Measurements from ENCODE around the gene SLC29A3. TPM values are rescaled to one million over a fixed set of nuclear protein-coding genes. Genes with fewer than 3 reads are reported as not detected.

The SLC29A3 gene
- polyA plus RNA-seq, 3 donors = 9.7 to 28.4 (median 16.6) TPM

DNA sequence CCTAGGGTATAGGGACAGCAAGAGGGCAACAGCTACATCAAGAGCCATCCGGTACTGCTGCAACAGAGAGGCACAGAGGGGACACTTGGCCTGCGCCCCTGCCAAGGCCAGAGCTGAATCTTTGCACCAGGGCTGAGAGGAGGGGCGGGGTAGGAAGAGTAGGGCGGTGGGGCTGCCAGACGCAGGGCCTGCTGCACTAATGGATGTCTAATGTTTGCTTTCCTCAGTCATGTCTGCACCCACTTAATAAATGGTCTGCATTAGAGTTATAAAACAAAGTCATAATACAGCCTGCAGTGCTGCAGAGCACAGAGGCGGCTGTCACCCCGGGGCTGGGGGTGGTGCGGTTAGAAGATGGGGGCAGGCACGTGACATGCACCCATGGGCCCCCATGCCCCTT lies 42.2 kb upstream of the SLC29A3 start:
- H3K9me3 ChIP-seq (replicated peaks in 1 of 2; ENCODE audit: control insufficient read depth in 1 of 2, insufficient read depth in 1 of 2, low read length in 2 of 2) = no peaks in the 10 kb centered on the region
- H3K4me3 ChIP-seq (replicated peaks in 1 of 3; ENCODE audit: low read depth in 2 of 3, low read length in 3 of 3) = no peak overlapping the region
- Mint-ChIP-seq H3K27ac (peak overlapping the region in 1 of 7 donors; percentile 16), H3K4me3 (no peak overlapping the region), H3K4me1 (peaks cover 36% of the 10 kb centered on the region), H3K36me3 (no peaks in the 10 kb centered on the region), H3K27me3 (ENCODE audit: low read depth in 3 of 3) (peaks cover 0 to 4% (median 0%) of the 10 kb centered on the region in 3 donors), H3K9me3 (peaks cover 0 to 2% (median 0%) of the 10 kb centered on the region in 7 donors)
- H2AFZ ChIP-seq (ENCODE audit: insufficient read depth, low read depth, low read length, poor library complexity, severe bottlenecking) = no peak overlapping the region
- no peaks in the 10 kb centered on the region for H4K20me1 ChIP-seq (ENCODE audit: insufficient read depth, low read length)
- intact Hi-C loops (cut with micrococcal nuclease) = no loop called here
- DNase-seq = no peak
- no peaks in the 10 kb centered on the region for H3K79me2 ChIP-seq (ENCODE audit: insufficient read depth, low read length)
- no peak overlapping the region for H3K27ac ChIP-seq (ENCODE audit: low read depth in 1 of 2, low read length in 2 of 2)
- no peak overlapping the region for H3K4me2 ChIP-seq (replicated peaks; ENCODE audit: extremely low read depth, low read length, poor library complexity, severe bottlenecking)
- H3K4me1 ChIP-seq (ENCODE audit: control insufficient read depth in 1 of 2, insufficient read depth in 2 of 2, low read length in 2 of 2) = peaks cover 34 to 44% of the 10 kb centered on the region in 2 donors
- TF ChIP-seq, protein P1, sequence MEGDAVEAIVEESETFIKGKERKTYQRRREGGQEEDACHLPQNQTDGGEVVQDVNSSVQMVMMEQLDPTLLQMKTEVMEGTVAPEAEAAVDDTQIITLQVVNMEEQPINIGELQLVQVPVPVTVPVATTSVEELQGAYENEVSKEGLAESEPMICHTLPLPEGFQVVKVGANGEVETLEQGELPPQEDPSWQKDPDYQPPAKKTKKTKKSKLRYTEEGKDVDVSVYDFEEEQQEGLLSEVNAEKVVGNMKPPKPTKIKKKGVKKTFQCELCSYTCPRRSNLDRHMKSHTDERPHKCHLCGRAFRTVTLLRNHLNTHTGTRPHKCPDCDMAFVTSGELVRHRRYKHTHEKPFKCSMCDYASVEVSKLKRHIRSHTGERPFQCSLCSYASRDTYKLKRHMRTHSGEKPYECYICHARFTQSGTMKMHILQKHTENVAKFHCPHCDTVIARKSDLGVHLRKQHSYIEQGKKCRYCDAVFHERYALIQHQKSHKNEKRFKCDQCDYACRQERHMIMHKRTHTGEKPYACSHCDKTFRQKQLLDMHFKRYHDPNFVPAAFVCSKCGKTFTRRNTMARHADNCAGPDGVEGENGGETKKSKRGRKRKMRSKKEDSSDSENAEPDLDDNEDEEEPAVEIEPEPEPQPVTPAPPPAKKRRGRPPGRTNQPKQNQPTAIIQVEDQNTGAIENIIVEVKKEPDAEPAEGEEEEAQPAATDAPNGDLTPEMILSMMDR (IDR thresholded peaks at IDR 0.05) = no peak
- no peaks in the 10 kb centered on the region for H3K27me3 ChIP-seq (ENCODE audit: control insufficient read depth in 2 of 2, insufficient read depth in 2 of 2, low read length in 2 of 2)
- WGBS (ENCODE audit: insufficient coverage) = 83% methylated on average over 8 of the region's 9 CpGs
- H3K9ac ChIP-seq (ENCODE audit: insufficient read depth, low read length, poor library complexity, severe bottlenecking) = no peak overlapping the region
- H3K36me3 ChIP-seq (replicated peaks in 1 of 2; ENCODE audit: control insufficient read depth in 1 of 2, insufficient read depth in 2 of 2, low read length in 2 of 2) = no peaks in the 10 kb centered on the region

DNA sequence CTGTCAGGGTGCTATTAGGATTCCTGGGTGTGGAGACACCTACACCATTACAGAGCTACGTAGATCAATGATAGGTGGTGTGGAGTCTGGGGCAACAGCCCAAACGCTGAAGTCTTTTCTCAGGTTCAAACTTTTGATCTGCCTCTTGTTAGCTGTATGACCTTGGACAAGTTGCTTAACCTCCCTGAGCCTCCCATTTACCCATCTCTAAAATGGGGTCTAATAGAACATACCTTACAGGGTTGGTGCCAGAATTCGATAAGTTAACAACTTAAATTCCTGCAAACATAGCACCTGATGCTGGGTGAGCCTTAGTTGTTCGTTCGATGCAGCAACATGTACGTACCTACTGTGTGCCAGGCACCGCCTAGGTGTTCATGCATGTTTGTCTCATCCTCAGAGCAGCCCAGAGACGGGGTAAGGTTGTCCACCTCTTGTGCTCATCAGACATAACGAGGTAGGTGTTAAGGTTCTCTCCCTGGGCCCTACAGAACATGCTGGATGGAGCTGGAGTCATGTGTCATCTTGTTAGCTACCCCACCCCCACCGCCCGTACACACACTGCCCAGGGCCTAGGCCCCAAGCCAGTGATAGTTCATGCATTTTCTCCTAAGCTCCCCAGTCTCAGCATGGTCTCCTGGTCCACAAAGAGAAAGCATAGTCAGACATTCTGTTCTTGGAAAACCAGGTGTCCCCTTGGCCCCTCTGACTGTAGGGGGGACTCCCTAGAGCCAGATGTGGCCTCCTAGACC lies 41.0 kb upstream of the SLC29A3 start:
- H3K9me3 ChIP-seq (replicated peaks in 1 of 2; ENCODE audit: control insufficient read depth in 1 of 2, insufficient read depth in 1 of 2, low read length in 2 of 2) = no peaks in the 10 kb centered on the region
- no peak for DNase-seq
- intact Hi-C loops (cut with micrococcal nuclease) = no loop called here
- peaks cover 26 to 35% of the 10 kb centered on the region in 2 donors for H3K4me1 ChIP-seq (ENCODE audit: control insufficient read depth in 1 of 2, insufficient read depth in 2 of 2, low read length in 2 of 2)
- no peaks in the 10 kb centered on the region for H3K36me3 ChIP-seq (replicated peaks in 1 of 2; ENCODE audit: control insufficient read depth in 1 of 2, insufficient read depth in 2 of 2, low read length in 2 of 2)
- no peak overlapping the region for H3K9ac ChIP-seq (ENCODE audit: insufficient read depth, low read length, poor library complexity, severe bottlenecking)
- H3K4me2 ChIP-seq (replicated peaks; ENCODE audit: extremely low read depth, low read length, poor library complexity, severe bottlenecking) = no peak overlapping the region
- no peak overlapping the region for H2AFZ ChIP-seq (ENCODE audit: insufficient read depth, low read depth, low read length, poor library complexity, severe bottlenecking)
- H3K36me3 Mint-ChIP-seq = no peaks in the 10 kb centered on the region
- peaks cover 0 to 2% (median 0%) of the 10 kb centered on the region in 7 donors for H3K9me3 Mint-ChIP-seq
- no peak overlapping the region for H3K4me3 ChIP-seq (replicated peaks in 1 of 3; ENCODE audit: low read depth in 2 of 3, low read length in 3 of 3)
- no peak overlapping the region for H3K27ac ChIP-seq (ENCODE audit: low read depth in 1 of 2, low read length in 2 of 2)
- WGBS (ENCODE audit: insufficient coverage) = 97% methylated on average over 9 of the region's 11 CpGs
- no peaks in the 10 kb centered on the region for H3K79me2 ChIP-seq (ENCODE audit: insufficient read depth, low read length)
- H3K27me3 Mint-ChIP-seq (ENCODE audit: low read depth in 3 of 3) = peaks cover 0 to 4% (median 0%) of the 10 kb centered on the region in 3 donors
- no peaks in the 10 kb centered on the region for H4K20me1 ChIP-seq (ENCODE audit: insufficient read depth, low read length)
- TF ChIP-seq, protein P1 (IDR thresholded peaks at IDR 0.05) = no peak
- no peak overlapping the region for H3K27ac Mint-ChIP-seq
- H3K27me3 ChIP-seq (ENCODE audit: control insufficient read depth in 2 of 2, insufficient read depth in 2 of 2, low read length in 2 of 2) = no peaks in the 10 kb centered on the region
- H3K4me3 Mint-ChIP-seq = no peak overlapping the region
- peaks cover 27% of the 10 kb centered on the region for H3K4me1 Mint-ChIP-seq

Data from CD14-positive monocyte (primary cell).